Testis (tissue), 2 donors: ENCODE results near the gene CALHM2.

Experiments
- POLR2A ChIP-seq: fragments of 450-650 bp; IDR thresholded peaks from one replicate; pipeline ENCODE4 v1.6.1; 2017; ENCODE audit warnings: antibody characterized with exemption, mild to moderate bottlenecking, moderate library complexity
- TF ChIP-seq, protein P1 (sequence below), 3 experiments: fragments of 450-650 bp in 2 of 3; fragments of 200-600 bp in 1 of 3; sonication (generic) in 1 of 3; IDR thresholded peaks; one replicate each; pipeline ENCODE4 v1.5.1; 2016 to 2019; ENCODE audit warnings: antibody characterized with exemption in 3 of 3, mild to moderate bottlenecking in 2 of 3, moderate library complexity in 1 of 3

DNA sequence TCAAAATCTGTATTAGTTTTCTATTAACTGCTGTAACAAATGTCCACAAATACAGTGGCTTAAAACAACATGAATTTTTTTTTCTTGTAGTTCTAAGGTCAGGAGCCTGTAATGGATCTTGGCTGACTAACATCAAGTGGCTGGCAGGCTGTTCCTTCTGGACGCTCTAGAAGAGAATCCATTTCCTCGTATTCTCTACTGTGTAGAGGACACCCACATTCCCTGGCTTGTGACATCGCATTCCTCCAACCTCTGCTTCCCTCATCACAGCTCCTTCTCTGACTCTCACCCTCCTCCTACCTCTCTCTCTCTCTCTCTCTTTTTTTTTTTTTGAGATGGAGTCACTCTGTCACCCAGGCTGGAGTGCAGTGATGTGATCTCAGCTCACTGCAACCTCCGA is 11.3 kb upstream of the CALHM2 start:
- TF ChIP-seq POLR2A: no peak
- TF ChIP-seq, protein P1, sequence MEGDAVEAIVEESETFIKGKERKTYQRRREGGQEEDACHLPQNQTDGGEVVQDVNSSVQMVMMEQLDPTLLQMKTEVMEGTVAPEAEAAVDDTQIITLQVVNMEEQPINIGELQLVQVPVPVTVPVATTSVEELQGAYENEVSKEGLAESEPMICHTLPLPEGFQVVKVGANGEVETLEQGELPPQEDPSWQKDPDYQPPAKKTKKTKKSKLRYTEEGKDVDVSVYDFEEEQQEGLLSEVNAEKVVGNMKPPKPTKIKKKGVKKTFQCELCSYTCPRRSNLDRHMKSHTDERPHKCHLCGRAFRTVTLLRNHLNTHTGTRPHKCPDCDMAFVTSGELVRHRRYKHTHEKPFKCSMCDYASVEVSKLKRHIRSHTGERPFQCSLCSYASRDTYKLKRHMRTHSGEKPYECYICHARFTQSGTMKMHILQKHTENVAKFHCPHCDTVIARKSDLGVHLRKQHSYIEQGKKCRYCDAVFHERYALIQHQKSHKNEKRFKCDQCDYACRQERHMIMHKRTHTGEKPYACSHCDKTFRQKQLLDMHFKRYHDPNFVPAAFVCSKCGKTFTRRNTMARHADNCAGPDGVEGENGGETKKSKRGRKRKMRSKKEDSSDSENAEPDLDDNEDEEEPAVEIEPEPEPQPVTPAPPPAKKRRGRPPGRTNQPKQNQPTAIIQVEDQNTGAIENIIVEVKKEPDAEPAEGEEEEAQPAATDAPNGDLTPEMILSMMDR (IDR thresholded peaks at IDR 0.05): no peak
